Bronchial epithelial cell (primary cell): Measurements from ENCODE around the gene RNF227. TPM values are rescaled to one million over a fixed set of nuclear protein-coding genes. Genes with fewer than 3 reads are reported as not detected.

Experiments used
- DNase-seq: peaks from one replicate; pipeline ENCODE4 v3.0.0-alpha.2; 2010; ENCODE audit warnings: low read depth
- FAIRE-seq: peaks from 2 replicates; lab custom pipeline; 2011; peaks lifted over from hg19 to GRCh38; lab: Jason Lieb, UNC
- H3K27me3 ChIP-seq: 2 replicates; pipeline ENCODE4 v1.5.1; 2011; ENCODE audit warnings: low read length; ENCODE audit not compliant: control insufficient read depth, insufficient read depth
- H3K36me3 ChIP-seq: 2 replicates; pipeline ENCODE4 v1.5.1; 2011; ENCODE audit warnings: low read length; ENCODE audit not compliant: control insufficient read depth, insufficient read depth
- H3K4me3 ChIP-seq: 2 replicates; pipeline ENCODE4 v1.5.1; 2011; ENCODE audit warnings: mild to moderate bottlenecking, low read depth, low read length, control low read depth
- CTCF ChIP-seq: IDR thresholded peaks from 2 replicates; pipeline ENCODE4 v1.5.1; 2011; ENCODE audit warnings: mild to moderate bottlenecking, moderate library complexity, low read length, control low read depth, inconsistent platforms; ENCODE audit not compliant: insufficient read depth, severe bottlenecking
- total RNA-seq: library from RNA; depleted of rRNA; stranded (reverse); fragments of >200 nt; gene quantifications from 2 replicates; pipeline ENCODE4 v1.2.1, GENCODE V29; 2014

The RNF227 gene
- total RNA-seq, 1 donor from 2014 or later = 8.2 TPM

DNA sequence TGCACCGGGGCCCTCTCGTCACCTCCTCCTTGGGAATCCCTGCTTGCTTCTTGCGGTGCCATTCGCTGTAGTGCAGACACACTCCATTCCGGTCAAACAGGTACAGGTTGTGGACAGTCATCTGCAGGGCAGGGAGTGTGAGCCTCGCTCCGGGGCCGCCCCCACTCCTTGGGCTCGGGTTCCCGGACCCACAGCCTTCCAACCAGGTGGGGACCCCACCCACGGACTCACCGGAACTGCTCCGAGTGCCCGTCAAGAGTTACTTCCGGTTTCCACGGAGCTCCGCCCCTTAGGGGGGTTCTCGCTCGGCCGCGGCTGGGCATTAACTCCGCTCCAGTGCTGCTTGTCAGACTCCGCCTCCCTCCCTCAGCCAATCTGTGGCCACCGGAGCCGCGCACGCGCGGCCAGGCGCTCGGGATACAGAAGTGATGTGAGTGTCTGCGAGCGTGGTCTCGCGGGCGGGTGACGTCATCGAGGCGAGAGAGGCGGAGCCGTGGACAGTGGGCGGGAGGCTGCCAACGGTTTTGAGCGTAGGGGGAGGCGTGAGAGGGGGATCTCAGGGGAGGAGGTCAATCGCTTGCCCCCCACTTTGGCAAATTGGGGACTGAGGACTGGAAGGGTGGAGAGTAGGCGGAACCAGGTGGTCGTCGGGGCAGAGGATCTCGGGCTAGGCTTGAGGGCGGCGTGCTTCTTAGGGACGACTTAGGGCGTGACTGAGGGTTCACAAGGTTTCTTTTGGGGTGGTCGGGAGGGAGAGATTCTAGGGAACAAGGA lies 15.8 kb upstream of the RNF227 start, which contains the start of the genes CNTROB and TRAPPC1:
Gene CNTROB (plus strand): TSS at position 498 of the 774 bp plus-strand sequence. CDS start 874 bp downstream, outside the sequence.
Gene TRAPPC1 (minus strand): TSS at position 238 of the 774 bp plus-strand sequence. CDS start 117 bp downstream, at position 121.
- peak within 1 kb of the TSS; percentile 95 for H3K4me3 ChIP-seq
- DNase-seq = peak; percentile 97
- peaks cover 11% of the 10 kb centered on the region for H3K36me3 ChIP-seq
- no peak for TF ChIP-seq CTCF
- no peaks in the 10 kb centered on the region for H3K27me3 ChIP-seq
- no peak for FAIRE-seq

GRCh38 chr17:7930841-7931631 lies 14.9 kb upstream of the RNF227 start:
- peak overlapping the region; percentile 95 for H3K4me3 ChIP-seq
- no peaks in the 10 kb centered on the region for H3K27me3 ChIP-seq
- H3K36me3 ChIP-seq = peaks cover 6% of the 10 kb centered on the region
- FAIRE-seq (no peak), DNase-seq (no peak)
- no peak for TF ChIP-seq CTCF

GRCh38 chr17:7929158-7930023 lies 13.3 kb upstream of the RNF227 start, which contains the start of gene KCNAB3:
KCNAB3 (minus strand) TSS chr17:7929856; CDS start chr17:7929435, 421 bp downstream.
- FAIRE-seq = no peak
- Histone ChIP-seq H3K4me3 (no peak within 1 kb of the TSS), H3K27me3 (no peaks in the 10 kb centered on the region), H3K36me3 (peaks cover 1% of the 10 kb centered on the region)
- no peak for TF ChIP-seq CTCF
- DNase-seq = peak; percentile 58

DNA sequence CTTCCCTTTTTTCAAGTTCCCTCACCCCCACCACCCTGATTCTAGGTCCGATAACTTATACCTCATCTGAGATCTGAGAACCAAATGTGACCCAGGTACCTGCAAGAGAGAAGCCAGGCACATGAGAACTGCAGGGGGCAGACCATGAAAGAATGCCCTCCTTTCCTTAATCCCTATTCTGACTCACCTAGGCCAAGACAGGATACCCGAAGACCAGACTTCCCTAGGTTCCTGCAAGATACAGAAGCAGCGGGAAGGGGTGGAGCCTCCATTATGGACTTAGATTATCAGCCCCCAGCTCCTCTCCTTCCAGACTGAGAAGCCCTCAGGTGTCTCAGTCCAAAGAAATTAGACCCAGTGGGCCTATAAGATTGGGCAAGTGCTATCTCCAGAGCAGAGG lies 11.5 kb upstream of the RNF227 start:
- no peak overlapping the region for H3K4me3 ChIP-seq
- no peaks in the 10 kb centered on the region for H3K27me3 ChIP-seq
- FAIRE-seq = no peak
- DNase-seq = peak; percentile 37
- TF ChIP-seq CTCF = no peak
- peaks cover 1% of the 10 kb centered on the region for H3K36me3 ChIP-seq

DNA sequence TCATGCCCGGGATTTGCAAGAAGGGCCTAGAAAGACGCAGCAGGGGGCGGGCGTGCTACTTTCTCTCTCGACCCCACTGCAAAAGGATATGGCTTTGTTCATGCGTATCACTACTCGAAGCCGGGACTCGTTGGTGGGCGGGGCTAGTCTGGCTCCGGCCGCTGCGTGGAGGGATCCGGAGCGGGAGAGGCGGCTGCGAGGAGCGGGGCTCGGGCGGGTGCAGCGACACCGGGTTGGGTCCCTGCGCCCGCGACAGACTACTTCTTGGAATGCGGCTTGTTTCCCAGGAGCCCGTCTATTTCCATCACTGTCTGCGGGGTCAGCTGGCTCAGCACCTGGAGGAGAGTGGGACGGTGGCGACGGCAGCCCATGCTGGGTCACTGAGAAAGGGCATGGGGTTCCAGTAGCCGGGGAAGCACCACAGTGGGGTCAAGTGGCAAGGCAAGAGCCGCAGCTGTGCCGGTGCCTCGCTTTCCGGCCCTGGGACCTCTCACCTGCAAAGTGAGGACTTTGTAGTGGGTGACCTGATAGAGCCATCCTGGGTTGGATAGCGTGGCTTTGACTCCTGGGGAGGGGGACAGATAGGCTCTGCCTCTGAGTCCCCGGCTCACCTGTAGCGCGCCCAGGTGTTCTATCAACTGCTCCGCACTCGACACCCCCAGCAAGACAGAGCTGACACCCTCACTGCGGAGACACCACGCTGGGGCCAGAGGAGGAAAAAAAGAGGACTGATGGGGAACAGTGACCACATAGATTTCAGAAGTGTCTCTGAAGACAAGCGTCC lies 6.9 kb upstream of the RNF227 start:
- H3K36me3 ChIP-seq = peaks cover 1% of the 10 kb centered on the region
- FAIRE-seq (no peak), DNase-seq (peak; percentile 44)
- H3K4me3 ChIP-seq = peak overlapping the region; percentile 34
- H3K27me3 ChIP-seq = no peaks in the 10 kb centered on the region
- no peak for TF ChIP-seq CTCF
